H9 (cell line): Measurements from ENCODE around the gene DRGX. TPM values are rescaled to one million over a fixed set of nuclear protein-coding genes. Genes with fewer than 3 reads are reported as not detected.

ENCODE experiments used
- DNase-seq: peaks from one replicate; pipeline ENCODE4 v3.0.0-alpha.2; 2017
- H2AFZ ChIP-seq: one replicate; pipeline ENCODE4 v1.6.1; 2013; ENCODE audit warnings: mild to moderate bottlenecking, low read length, control low read depth, moderate library complexity
- H2AK5ac ChIP-seq: 2 replicates; pipeline ENCODE4 v1.6.1; 2013; ENCODE audit warnings: low read length, control low read depth, mixed read lengths; ENCODE audit not compliant: insufficient read length
- H2BK120ac ChIP-seq: one replicate; pipeline ENCODE4 v1.6.1; 2013; ENCODE audit warnings: low read depth, mild to moderate bottlenecking, low read length, control low read depth, inconsistent platforms; ENCODE audit not compliant: poor library complexity, severe bottlenecking
- H2BK12ac ChIP-seq: 2 replicates; pipeline ENCODE4 v1.6.1; 2013; ENCODE audit warnings: low read length, control low read depth, mixed read lengths, low read depth; ENCODE audit not compliant: insufficient read length
- H2BK15ac ChIP-seq: 2 replicates; pipeline ENCODE4 v1.6.1; 2013; ENCODE audit warnings: low read depth, low read length, control low read depth
- H2BK20ac ChIP-seq: one replicate; pipeline ENCODE4 v1.6.1; 2013; ENCODE audit warnings: low read depth, mild to moderate bottlenecking, low read length, control low read depth, inconsistent platforms; ENCODE audit not compliant: poor library complexity, severe bottlenecking
- H2BK5ac ChIP-seq: 2 replicates; pipeline ENCODE4 v1.6.1; 2013; ENCODE audit warnings: low read length, control low read depth, mixed read lengths; ENCODE audit not compliant: insufficient read length
- H3K14ac ChIP-seq: 2 replicates; pipeline ENCODE4 v1.6.1; 2013; ENCODE audit warnings: low read length, control low read depth; ENCODE audit not compliant: insufficient read depth
- H3K18ac ChIP-seq: 2 replicates; pipeline ENCODE4 v1.6.1; 2013; ENCODE audit warnings: low read depth, mild to moderate bottlenecking, mixed read lengths, low read length, control low read depth; ENCODE audit not compliant: insufficient read length
- H3K23ac ChIP-seq: 2 replicates; pipeline ENCODE4 v1.6.1; 2013; ENCODE audit warnings: low read length, control low read depth, mixed read lengths, low read depth; ENCODE audit not compliant: insufficient read length
- H3K23me2 ChIP-seq: 2 replicates; pipeline ENCODE4 v1.6.1; 2013; ENCODE audit warnings: low read depth, mild to moderate bottlenecking, mixed read lengths, low read length, control low read depth; ENCODE audit not compliant: insufficient read length, poor library complexity, severe bottlenecking
- H3K27ac ChIP-seq: 2 replicates; pipeline ENCODE4 v1.5.1; 2013; ENCODE audit warnings: low read length, control low read depth, mixed read lengths, low read depth; ENCODE audit not compliant: insufficient read length
- H3K27me3 ChIP-seq: 2 replicates; pipeline ENCODE4 v1.6.1; 2013; ENCODE audit warnings: low read length, control low read depth, inconsistent platforms; ENCODE audit not compliant: insufficient read depth
- H3K4ac ChIP-seq: 2 replicates; pipeline ENCODE4 v1.6.1; 2013; ENCODE audit warnings: low read depth, mild to moderate bottlenecking, control low read depth, inconsistent platforms, low read length, moderate library complexity
- H3K4me1 ChIP-seq: 2 replicates; pipeline ENCODE4 v1.6.1; 2013; ENCODE audit warnings: low read length, control low read depth, inconsistent platforms; ENCODE audit not compliant: insufficient read depth
- H3K4me2 ChIP-seq: 2 replicates; pipeline ENCODE4 v1.6.1; 2013; ENCODE audit warnings: low read length, control low read depth, mixed read lengths; ENCODE audit not compliant: insufficient read length, insufficient read depth
- H3K56ac ChIP-seq: 2 replicates; pipeline ENCODE4 v1.6.1; 2013; ENCODE audit warnings: low read depth, mild to moderate bottlenecking, mixed read lengths, low read length, control low read depth; ENCODE audit not compliant: insufficient read length
- H3K79me1 ChIP-seq: 2 replicates; pipeline ENCODE4 v1.6.1; 2013; ENCODE audit warnings: low read depth, mild to moderate bottlenecking, moderate library complexity, low read length, control low read depth, inconsistent platforms; ENCODE audit not compliant: insufficient read depth, poor library complexity, severe bottlenecking
- H3K79me2 ChIP-seq: 2 replicates; pipeline ENCODE4 v1.6.1; 2013; ENCODE audit warnings: low read length, control low read depth, inconsistent platforms; ENCODE audit not compliant: insufficient read depth
- H3K9ac ChIP-seq: 2 replicates; pipeline ENCODE4 v1.6.1; 2013; ENCODE audit warnings: low read length, control low read depth, mixed read lengths; ENCODE audit not compliant: insufficient read length; ENCODE audit errors: extremely low read depth
- H3K9me3 ChIP-seq: one replicate; pipeline ENCODE4 v1.6.1; 2013; ENCODE audit warnings: low read depth, low read length, inconsistent platforms; ENCODE audit not compliant: control insufficient read depth
- H3T11ph ChIP-seq: one replicate; pipeline ENCODE4 v1.6.1; 2013; ENCODE audit warnings: mild to moderate bottlenecking, low read length, control low read depth, inconsistent platforms
- H4K20me1 ChIP-seq: one replicate; pipeline ENCODE4 v1.6.1; 2013; ENCODE audit not compliant: control insufficient read depth, insufficient read length, insufficient read depth
- H4K5ac ChIP-seq: 2 replicates; pipeline ENCODE4 v1.6.1; 2013; ENCODE audit warnings: low read depth, mild to moderate bottlenecking, mixed read lengths, low read length, control low read depth; ENCODE audit not compliant: insufficient read length
- H4K8ac ChIP-seq: replicated peaks from 2 replicates; pipeline ENCODE4 v1.6.1; 2013; ENCODE audit warnings: low read length, control low read depth, mixed read lengths, low read depth; ENCODE audit not compliant: insufficient read length
- H4K91ac ChIP-seq: 2 replicates; pipeline ENCODE4 v1.6.1; 2013; ENCODE audit warnings: low read depth, mild to moderate bottlenecking, moderate library complexity, mixed read lengths, low read length, control low read depth; ENCODE audit not compliant: insufficient read length
- H3K27ac Mint-ChIP-seq, 3 experiments: 2 replicates in 2 of 3; 3 replicates in 1 of 3; pipeline ENCODE4 v1.8.0; 2020 to 2021; ENCODE audit warnings: mixed read lengths in 3 of 3, mild to moderate bottlenecking in 1 of 3, moderate library complexity in 1 of 3
- H3K27me3 Mint-ChIP-seq: 2 replicates; pipeline ENCODE4 v1.8.0; 2021; ENCODE audit warnings: low read depth, mild to moderate bottlenecking, moderate library complexity, mixed read lengths
- H3K36me3 Mint-ChIP-seq, 3 experiments: 2 replicates in 2 of 3; 3 replicates in 1 of 3; pipeline ENCODE4 v1.8.0; 2020 to 2021; ENCODE audit warnings: low read depth in 3 of 3, mixed read lengths in 3 of 3; ENCODE audit not compliant: insufficient read depth in 1 of 3
- H3K4me1 Mint-ChIP-seq, 2 experiments: 2 replicates each; pipeline ENCODE4 v1.8.0; 2020; ENCODE audit warnings: mixed read lengths in 2 of 2
- H3K4me3 Mint-ChIP-seq, 2 experiments: 2 replicates in 1 of 2; 3 replicates in 1 of 2; pipeline ENCODE4 v1.8.0; 2020 to 2021; ENCODE audit warnings: mild to moderate bottlenecking in 2 of 2, mixed read lengths in 2 of 2, moderate library complexity in 1 of 2
- H3K9me3 Mint-ChIP-seq, 2 experiments: 2 replicates in 1 of 2; 3 replicates in 1 of 2; pipeline ENCODE4 v1.8.0; 2020; ENCODE audit warnings: mild to moderate bottlenecking in 2 of 2, mixed read lengths in 2 of 2, moderate library complexity in 1 of 2
- WGBS: extraction: QIAGEN DNeasy Blood & Tissue Kit; methylation state at CpG from one replicate; pipeline ENCODE4 v1.1.7; 2013; ENCODE audit warnings: missing lambda C conversion rate, low lambda C conversion rate, mixed read lengths; ENCODE audit not compliant: insufficient read length; ENCODE audit errors: extremely low coverage; 5-methylcytosine and 5-hydroxymethylcytosine counted together
- total RNA-seq: library from RNA; stranded (reverse); gene quantifications from 2 replicates; pipeline ENCODE4 v1.2.1, GENCODE V29; 2021
- TF ChIP-seq, protein P1 (sequence below): fragments of 200-600 bp; sonication (generic); conservative IDR thresholded peaks from 3 replicates; pipeline ENCODE4 v1.8.0; 2021; ENCODE audit warnings: antibody characterized with exemption, mild to moderate bottlenecking

The DRGX gene
- total RNA-seq, 1 experiment from 2014 or later, result not detected

- H3T11ph ChIP-seq, result no peak overlapping the region
- no peak overlapping the region for H3K4me3 Mint-ChIP-seq
- TF ChIP-seq, protein P1, sequence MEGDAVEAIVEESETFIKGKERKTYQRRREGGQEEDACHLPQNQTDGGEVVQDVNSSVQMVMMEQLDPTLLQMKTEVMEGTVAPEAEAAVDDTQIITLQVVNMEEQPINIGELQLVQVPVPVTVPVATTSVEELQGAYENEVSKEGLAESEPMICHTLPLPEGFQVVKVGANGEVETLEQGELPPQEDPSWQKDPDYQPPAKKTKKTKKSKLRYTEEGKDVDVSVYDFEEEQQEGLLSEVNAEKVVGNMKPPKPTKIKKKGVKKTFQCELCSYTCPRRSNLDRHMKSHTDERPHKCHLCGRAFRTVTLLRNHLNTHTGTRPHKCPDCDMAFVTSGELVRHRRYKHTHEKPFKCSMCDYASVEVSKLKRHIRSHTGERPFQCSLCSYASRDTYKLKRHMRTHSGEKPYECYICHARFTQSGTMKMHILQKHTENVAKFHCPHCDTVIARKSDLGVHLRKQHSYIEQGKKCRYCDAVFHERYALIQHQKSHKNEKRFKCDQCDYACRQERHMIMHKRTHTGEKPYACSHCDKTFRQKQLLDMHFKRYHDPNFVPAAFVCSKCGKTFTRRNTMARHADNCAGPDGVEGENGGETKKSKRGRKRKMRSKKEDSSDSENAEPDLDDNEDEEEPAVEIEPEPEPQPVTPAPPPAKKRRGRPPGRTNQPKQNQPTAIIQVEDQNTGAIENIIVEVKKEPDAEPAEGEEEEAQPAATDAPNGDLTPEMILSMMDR, result no peak
Measured at GRCh38 chr10:49366460-49366859, 29.4 kb downstream of the DRGX start.

More at GRCh38 chr10:49366460-49366859, 29.4 kb downstream of the DRGX start:
- Mint-ChIP-seq H3K4me1 (peaks cover 10 to 11% of the 10 kb centered on the region in 2 experiments), H3K9me3 (no peaks in the 10 kb centered on the region; a peak in 1 of 5 replicates), H3K36me3 (no peaks in the 10 kb centered on the region), H3K27me3 (peaks cover 4% of the 10 kb centered on the region), H3K27ac (no peak overlapping the region)
- Histone ChIP-seq H3K14ac (no peak overlapping the region), H4K20me1 (no peaks in the 10 kb centered on the region), H4K5ac (no peak overlapping the region), H3K23ac (no peak overlapping the region), H2BK20ac (no peak overlapping the region), H3K79me2 (no peaks in the 10 kb centered on the region), H3K23me2 (no peaks in the 10 kb centered on the region), H4K8ac (no peak overlapping the region), H3K4me2 (no peak overlapping the region), H3K27ac (no peak overlapping the region), H2BK120ac (no peak overlapping the region), H3K27me3 (no peaks in the 10 kb centered on the region), H3K4me1 (no peaks in the 10 kb centered on the region), H2BK12ac (no peak overlapping the region), H3K4ac (no peak overlapping the region), H2AK5ac (no peak overlapping the region), H3K9ac (no peak overlapping the region), H3K79me1 (no peaks in the 10 kb centered on the region), H2BK5ac (no peak overlapping the region), H2AFZ (no peak overlapping the region), H3K9me3 (no peaks in the 10 kb centered on the region), H3K56ac (no peak overlapping the region), H3K18ac (no peak overlapping the region), H4K91ac (no peak overlapping the region), H2BK15ac (no peak overlapping the region)
- no CpG with 5 or more reads among the region's 4 CpGs for WGBS
- DNase-seq, result no peak
